ENCODE measurements around the gene VAV2. TPM values are rescaled to one million over a fixed set of nuclear protein-coding genes. Genes with fewer than 3 reads are reported as not detected.

The VAV2 gene
- total RNA-seq, 4 donors from 2014 or later = 10.3 to 20.1 (median 13.1) TPM

- no peak overlapping the region for H3K4me3 ChIP-seq
- peaks cover 0 to 63% (median 0%) of the 10 kb centered on the region in 3 donors for H3K36me3 ChIP-seq
- no peak for DNase-seq (ENCODE audit: low spot score in 2 of 2)
- H3K27me3 ChIP-seq = no peaks in the 10 kb centered on the region
- no peak for TF ChIP-seq POLR2A (IDR thresholded peaks at IDR 0.05)
- TF ChIP-seq EP300 (IDR thresholded peaks at IDR 0.05) = no peak
- H3K27ac ChIP-seq = no peak overlapping the region
- WGBS, 2 donors = 81 to 92% methylated on average over 8 of the region's 8 CpGs
- peaks cover 0 to 12% (median under 1%) of the 10 kb centered on the region in 4 donors for H3K4me1 ChIP-seq
- H3K9me3 ChIP-seq = no peaks in the 10 kb centered on the region
Measured at GRCh38 chr9:133795049-133795448, 197.1 kb downstream of the VAV2 start.

- H3K4me3 ChIP-seq = no peak overlapping the region
- 83 to 85% methylated on average over 9 to 10 of the region's 27 CpGs for WGBS, 2 donors
- DNase-seq (ENCODE audit: low spot score in 2 of 2) = no peak
- TF ChIP-seq CTCF (IDR thresholded peaks at IDR 0.05) = no peak
- TF ChIP-seq POLR2A (IDR thresholded peaks at IDR 0.05) = no peak
- H3K9me3 ChIP-seq = no peaks in the 10 kb centered on the region
- no peak overlapping the region for H3K27ac ChIP-seq
- H3K4me1 ChIP-seq = peaks cover 0 to 20% (median 6%) of the 10 kb centered on the region in 4 donors
- no peaks in the 10 kb centered on the region for H3K27me3 ChIP-seq
- peaks cover 0 to 70% (median 0%) of the 10 kb centered on the region in 3 donors for H3K36me3 ChIP-seq
Measured at GRCh38 chr9:133794016-133794760, 197.9 kb downstream of the VAV2 start.

- WGBS, 2 donors = 67 to 75% methylated on average over 13 of the region's 13 CpGs
- Histone ChIP-seq H3K36me3 (peaks cover 0 to 70% (median 0%) of the 10 kb centered on the region in 3 donors), H3K27me3 (no peaks in the 10 kb centered on the region), H3K9me3 (no peaks in the 10 kb centered on the region), H3K27ac (no peak overlapping the region), H3K4me3 (no peak overlapping the region), H3K4me1 (peaks cover 0 to 27% (median 14%) of the 10 kb centered on the region in 4 donors)
- no peak for DNase-seq (ENCODE audit: low spot score in 2 of 2)
- no peak for TF ChIP-seq CTCF (IDR thresholded peaks at IDR 0.05)
- no peak for TF ChIP-seq EP300 (IDR thresholded peaks at IDR 0.05)
- no peak for TF ChIP-seq POLR2A (IDR thresholded peaks at IDR 0.05)
Measured at GRCh38 chr9:133793471-133793870, 198.7 kb downstream of the VAV2 start.

GRCh38 chr9:133792721-133793470, 199.2 kb downstream of the VAV2 start:
- Histone ChIP-seq H3K9me3 (no peaks in the 10 kb centered on the region), H3K36me3 (peaks cover 0 to 67% (median 0%) of the 10 kb centered on the region in 3 donors), H3K4me3 (no peak overlapping the region), H3K4me1 (peaks cover 3 to 33% (median 19%) of the 10 kb centered on the region in 4 donors), H3K27ac (no peak overlapping the region), H3K27me3 (no peaks in the 10 kb centered on the region)
- DNase-seq (ENCODE audit: low spot score in 2 of 2) = peak; percentile 68 to 78
- TF ChIP-seq POLR2A (IDR thresholded peaks at IDR 0.05) (no peak), EP300 (IDR thresholded peaks at IDR 0.05) (peak in 1 of 2 donors; percentile 44), CTCF (IDR thresholded peaks at IDR 0.05) (peak; percentile 92 to 99 (median 98))
- WGBS, 2 donors = 17 to 36% methylated on average over 4 to 8 of the region's 22 CpGs

GRCh38 chr9:133791735-133792649, 200.1 kb downstream of the VAV2 start:
- H3K27ac ChIP-seq = no peak overlapping the region
- no peaks in the 10 kb centered on the region for H3K27me3 ChIP-seq
- H3K4me1 ChIP-seq = peaks cover 3 to 42% (median 27%) of the 10 kb centered on the region in 4 donors
- 91 to 95% methylated on average over 18 of the region's 18 CpGs for WGBS, 2 donors
- H3K36me3 ChIP-seq = peaks cover 0 to 58% (median 0%) of the 10 kb centered on the region in 3 donors
- no peak overlapping the region for H3K4me3 ChIP-seq
- TF ChIP-seq POLR2A (IDR thresholded peaks at IDR 0.05) = no peak
- TF ChIP-seq CTCF (IDR thresholded peaks at IDR 0.05) = no peak
- TF ChIP-seq EP300 (IDR thresholded peaks at IDR 0.05) = no peak
- H3K9me3 ChIP-seq = no peaks in the 10 kb centered on the region
- DNase-seq (ENCODE audit: low spot score in 2 of 2) = no peak

Data from tibial nerve (tissue), 4 donors.